Activated CD8-positive, alpha-beta memory T cell treated with anti-CD3 and anti-CD28 coated beads for 24 hours (primary cell): Measurements from ENCODE around the gene TMPRSS6.
"Not testable (repeated sequence)": the region's sequence is repeated elsewhere in the genome, so short reads cannot be mapped to it uniquely, and the experiment has no call there.

Experiments
- DNase-seq: peaks from one replicate; pipeline ENCODE4 v3.0.0-alpha.2; 2020

TMPRSS6 gene

DNA sequence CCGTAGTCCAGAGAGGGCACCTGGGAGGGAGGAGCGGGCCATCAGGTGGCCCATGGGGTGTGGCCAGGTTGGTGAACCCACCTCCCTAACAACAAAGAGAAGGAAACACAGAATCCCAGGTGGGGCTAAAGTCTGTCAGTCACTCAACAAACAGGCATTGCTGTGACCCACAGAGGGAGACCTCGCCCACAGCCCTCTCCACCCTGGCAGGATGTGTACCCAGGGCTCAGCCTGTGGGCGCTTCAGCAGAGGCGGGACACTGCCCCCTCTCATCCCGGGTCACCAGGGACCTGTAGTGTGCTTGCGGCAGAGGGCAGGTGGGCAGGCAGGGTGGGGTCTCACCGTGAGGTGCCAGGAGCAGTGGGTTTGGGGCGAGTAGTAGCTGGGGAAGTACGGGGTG lies 25.1 kb downstream of the TMPRSS6 start:
- no peak for DNase-seq

- no peak for DNase-seq
These were observed 25.6 kb downstream of the TMPRSS6 start for GRCh38 chr22:37083914-37084313.

- DNase-seq = no peak
These were observed 27.2 kb downstream of the TMPRSS6 start for GRCh38 chr22:37082251-37082873.

DNA sequence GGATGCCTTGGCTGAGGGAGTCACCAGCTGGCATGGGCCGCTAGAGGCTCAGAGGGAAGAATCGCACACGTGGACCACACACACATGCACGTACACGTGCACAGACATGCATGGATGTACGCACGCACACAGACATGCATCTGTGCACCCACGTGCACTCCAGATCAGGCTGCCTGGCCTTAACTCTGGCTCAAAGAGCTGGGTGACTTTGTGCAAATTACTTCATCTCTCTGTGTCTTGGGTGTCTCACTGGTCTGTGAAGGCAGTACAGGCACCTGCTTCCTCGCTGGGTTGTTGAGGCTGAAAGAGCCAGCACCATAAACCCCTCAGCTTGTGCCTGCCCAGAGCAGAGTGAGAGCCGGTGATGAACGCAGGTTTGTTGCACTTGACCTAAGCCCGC lies 28.7 kb downstream of the TMPRSS6 start:
- DNase-seq = no peak

DNA sequence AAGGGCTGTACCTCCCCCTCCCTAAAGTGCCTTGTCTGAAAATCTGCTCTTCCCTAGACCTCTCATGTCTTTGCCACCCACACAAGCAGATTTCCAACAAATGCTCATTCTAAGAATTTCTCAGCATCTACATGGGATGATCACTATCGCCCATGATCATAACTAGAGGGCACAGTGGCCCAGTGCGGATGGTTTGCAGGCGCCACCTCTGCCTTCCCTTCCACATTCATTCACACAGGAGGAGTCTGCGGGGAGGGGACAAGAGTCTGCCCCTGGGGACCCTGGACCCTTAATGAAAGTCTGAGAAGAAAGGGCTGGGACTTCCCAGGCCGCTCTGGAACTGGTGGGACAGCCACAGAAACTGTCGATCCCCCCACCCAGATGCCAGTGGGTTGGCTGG lies 29.1 kb downstream of the TMPRSS6 start:
- no peak for DNase-seq

DNA sequence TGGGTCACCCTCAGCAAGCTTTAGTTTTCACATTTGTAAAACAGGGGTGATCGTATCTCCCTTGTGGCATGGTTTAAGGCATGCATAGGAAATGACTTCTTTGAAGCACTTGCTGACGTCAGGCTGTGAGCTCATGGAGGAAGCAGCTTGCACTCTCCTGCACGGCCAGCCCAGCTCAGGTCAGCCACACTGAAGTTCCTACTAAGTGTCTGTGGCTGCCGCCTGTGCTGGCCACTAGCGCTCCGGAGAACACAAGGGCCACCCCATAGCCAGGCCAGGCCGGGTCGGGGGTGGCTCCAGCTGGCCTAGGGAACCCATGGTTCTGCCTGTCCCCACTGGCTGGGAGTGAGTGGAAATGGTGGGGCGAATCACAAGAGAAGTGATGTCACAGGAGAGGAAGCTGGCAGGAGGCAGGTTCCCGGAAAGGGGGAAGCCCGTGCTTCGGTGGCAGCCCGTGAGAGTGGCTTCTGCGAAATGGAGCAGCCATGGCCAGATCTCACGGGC lies 29.8 kb downstream of the TMPRSS6 start:
- DNase-seq = peak; percentile 89

DNA sequence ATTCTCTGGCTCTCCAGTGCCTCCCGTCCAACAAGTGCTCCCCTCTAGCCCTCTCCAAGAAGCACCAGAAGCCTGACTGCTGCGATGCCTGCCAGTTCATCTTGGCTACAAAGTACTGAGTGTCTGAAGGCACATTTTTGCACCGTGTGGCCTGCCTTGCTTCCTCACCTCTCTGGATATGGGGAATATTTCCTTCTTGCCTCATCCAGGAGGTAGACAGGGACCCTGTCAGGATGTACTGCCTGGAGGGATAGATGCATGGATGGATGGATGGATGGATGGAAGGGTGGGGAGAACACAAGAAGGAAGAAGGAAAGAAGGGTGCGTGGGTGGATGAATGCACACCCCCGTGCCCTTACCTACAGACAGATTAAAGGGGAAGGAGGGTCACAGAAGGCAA lies 30.4 kb downstream of the TMPRSS6 start:
- peak; percentile 73 for DNase-seq

DNA sequence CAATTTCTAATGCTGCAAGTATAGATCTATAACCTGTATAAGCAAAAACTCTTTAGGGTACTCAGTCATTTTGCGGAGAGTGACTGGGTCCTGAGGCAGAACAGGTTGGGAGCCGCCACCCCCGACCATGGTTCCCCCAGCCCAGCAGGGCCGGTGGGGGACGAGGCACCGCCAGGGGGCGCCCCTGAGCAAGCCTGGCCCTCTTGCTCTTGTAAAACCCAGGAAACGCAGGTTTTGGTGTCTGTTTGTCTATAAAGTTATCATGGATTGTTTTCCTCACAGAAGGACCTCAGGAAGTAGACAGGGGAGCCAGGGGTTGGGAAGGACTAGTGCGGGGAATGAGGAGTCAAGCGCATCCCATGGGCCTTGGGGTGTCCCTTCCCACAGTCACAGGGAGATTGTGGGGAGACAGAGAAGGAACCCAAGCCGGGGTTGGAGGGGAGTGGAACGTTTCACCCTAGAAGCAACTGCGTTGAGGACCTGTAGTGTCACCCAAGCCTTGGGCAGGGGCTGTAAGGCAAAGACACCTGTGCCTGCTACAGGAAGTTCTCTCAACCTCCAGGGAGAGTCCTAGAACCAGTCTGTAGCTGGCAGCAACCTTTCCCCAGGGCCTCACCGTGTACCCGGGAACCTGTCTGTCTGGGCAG lies 31.6 kb downstream of the TMPRSS6 start:
- DNase-seq = peak; percentile 98

- no peak for DNase-seq
These were observed 33.6 kb downstream of the TMPRSS6 start for GRCh38 chr22:37075822-37076433.

DNA sequence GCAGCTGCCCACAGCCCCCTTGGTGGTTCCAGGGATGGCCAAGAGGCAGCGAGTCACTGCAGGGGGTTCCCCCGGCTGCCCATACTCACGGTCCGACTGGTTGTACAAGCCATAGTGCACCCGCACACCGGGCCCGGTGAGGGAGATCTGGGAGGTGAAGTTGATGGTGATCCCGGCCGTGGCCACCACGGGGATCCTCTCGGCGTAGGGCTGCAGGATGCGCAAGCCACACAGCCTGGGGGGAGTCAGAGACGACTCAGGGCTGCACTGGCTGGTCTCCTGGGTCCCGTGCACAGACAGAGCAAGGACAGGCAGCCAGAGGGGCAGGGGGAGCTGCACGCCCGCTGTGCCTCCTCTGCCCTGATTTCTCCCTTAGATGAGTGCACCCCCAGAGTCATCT lies 34.5 kb downstream of the TMPRSS6 start:
- DNase-seq = no peak

- no peak for DNase-seq
These were observed 35.0 kb downstream of the TMPRSS6 start for GRCh38 chr22:37074537-37074936.

GRCh38 chr22:37072673-37073072 lies 36.8 kb downstream of the TMPRSS6 start:
- no peak for DNase-seq

DNA sequence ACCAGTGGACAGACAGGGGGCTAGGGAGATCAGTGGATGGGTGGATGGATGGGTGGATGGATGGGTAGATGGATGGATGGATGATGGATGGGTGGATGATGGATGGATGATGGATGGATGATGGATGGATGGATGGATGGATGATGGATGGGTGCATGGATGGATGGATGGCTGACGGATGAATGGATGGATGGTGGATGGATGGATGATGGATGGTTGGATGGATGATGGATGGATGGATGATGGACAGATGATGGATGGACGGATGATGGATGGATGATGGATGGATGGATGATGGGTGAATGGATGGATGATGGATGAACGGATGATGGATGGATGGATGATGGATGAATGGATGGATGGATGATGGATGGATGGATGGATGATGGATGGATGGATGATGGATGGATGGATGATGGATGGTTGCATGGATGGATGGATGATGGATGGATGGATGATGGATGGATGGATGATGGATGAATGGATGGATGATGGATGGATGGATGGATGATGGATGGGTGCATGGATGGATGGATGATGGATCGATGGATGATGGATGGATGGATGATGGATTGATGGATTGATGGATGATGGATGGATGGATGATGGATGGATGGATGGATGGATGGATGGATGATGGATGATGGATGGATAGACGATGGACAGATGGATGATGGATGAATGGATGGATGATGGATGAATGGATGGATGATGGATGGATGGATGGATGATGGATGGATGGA lies 37.5 kb downstream of the TMPRSS6 start:
- not testable (repeated sequence) for DNase-seq

- no peak for DNase-seq
These were observed 38.8 kb downstream of the TMPRSS6 start for GRCh38 chr22:37070744-37071143.

- no peak for DNase-seq
These were observed 39.2 kb downstream of the TMPRSS6 start for GRCh38 chr22:37070334-37070733.

GRCh38 chr22:37069719-37070118 lies 39.8 kb downstream of the TMPRSS6 start:
- no peak for DNase-seq

- DNase-seq = no peak
These were observed 40.2 kb downstream of the TMPRSS6 start for GRCh38 chr22:37069319-37069718.

DNA sequence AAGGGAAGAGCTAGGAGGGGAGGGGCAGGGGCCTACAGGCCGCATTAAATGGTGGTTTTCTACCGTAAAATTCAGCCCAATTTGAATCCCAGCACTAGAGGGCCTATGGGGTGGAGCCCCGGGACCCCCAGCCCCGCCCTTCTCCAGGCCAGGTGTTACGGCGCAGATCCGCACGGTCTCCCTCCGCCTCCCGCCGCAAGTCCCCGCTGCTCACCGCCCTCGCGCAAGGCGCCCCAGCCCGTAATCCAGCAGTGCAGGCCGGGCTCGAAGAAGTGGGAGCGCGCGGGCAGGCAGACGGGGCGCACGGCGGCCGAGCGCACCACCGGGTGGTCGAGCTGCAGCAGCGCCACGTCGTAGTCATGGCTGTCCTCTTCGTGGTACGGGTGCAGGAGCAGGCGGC lies 40.7 kb downstream of the TMPRSS6 start:
- no peak for DNase-seq

DNA sequence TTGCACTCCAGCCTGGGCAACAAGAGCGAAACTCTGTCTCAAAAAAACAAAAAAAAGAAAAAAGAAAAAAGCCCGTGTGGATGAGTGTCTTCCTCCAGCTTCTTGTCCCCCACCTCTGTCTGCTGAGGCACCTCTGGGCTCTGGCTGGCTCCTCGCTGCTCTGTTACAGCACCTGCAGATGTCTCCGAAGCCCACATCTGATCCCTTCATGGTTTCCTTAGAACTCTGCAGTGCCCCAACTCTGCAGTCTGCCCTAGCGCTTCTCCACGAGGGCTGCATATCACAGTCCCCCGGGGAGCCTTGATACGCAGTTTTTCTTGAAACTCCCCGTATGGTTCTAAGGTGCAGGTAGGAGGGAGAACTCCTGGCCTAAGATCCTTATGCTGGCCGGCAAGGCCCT lies 42.1 kb downstream of the TMPRSS6 start:
- DNase-seq = no peak

DNA sequence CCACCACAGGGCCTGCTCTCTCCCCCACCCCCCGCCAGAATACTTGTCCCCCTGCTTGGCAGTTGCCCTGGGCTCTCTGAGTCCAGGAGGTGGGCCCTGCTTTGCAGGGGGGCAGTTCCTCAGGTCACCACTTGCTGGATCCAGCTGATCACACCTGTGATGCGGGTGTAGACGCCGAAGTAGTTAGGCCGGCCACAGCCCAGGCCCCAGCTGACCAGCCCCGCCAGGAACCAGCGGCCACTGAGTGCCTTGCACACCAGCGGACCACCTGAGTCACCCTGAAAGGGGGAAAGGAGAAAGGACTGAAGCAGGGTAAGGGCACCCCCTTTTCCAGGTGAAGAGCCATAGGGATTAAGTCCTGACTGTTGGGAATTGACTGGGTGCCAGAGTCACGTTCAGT lies 43.6 kb downstream of the TMPRSS6 start:
- no peak for DNase-seq

- DNase-seq = no peak
These were observed 44.3 kb downstream of the TMPRSS6 start for GRCh38 chr22:37065180-37065579.

DNA sequence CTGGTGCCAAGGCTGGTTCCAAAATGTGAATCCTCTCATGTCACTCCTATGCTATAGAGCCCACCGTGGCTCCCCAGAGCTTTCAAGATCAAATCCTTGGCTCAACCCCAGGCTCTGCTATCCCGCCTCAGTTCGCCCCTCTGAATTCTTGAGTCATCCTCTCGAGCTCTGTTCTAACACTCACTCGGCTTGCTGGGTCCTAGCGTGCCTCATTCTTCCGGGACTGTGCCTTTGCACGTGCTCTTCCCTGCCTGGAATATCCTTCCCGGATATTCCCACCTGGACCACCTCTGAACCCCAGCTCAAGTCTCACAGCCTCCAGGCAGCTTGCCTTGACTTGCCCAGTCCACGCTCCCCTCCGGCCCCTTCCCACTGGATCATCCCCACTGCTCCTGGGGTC lies 45.0 kb downstream of the TMPRSS6 start:
- DNase-seq = no peak
